ENCODE data around the gene ANKRD11.

Gene ANKRD11

GRCh38 chr16:89351645-89352044, 138.7 kb downstream of the ANKRD11 start:
- Histone ChIP-seq H3K4me2 (ENCODE audit: low read depth, low read length) (no peak overlapping the region), H4K20me1 (ENCODE audit: insufficient read depth, low read length) (peaks cover 3% of the 10 kb centered on the region; the same call in 1 of the 2 replicates), H3K9me2 (replicated peaks; ENCODE audit: insufficient read depth, low read length) (no peaks in the 10 kb centered on the region), H3K4me3 (ENCODE audit: low read length) (no peak overlapping the region), H3K79me2 (ENCODE audit: low read length) (peaks cover 94% of the 10 kb centered on the region), H2AFZ (ENCODE audit: low read length) (no peak overlapping the region), H3K36me3 (replicated peaks; ENCODE audit: insufficient read depth, low read length) (no peaks in the 10 kb centered on the region), H3K4me1 (ENCODE audit: low read length) (no peaks in the 10 kb centered on the region), H3K9ac (ENCODE audit: low read length) (no peak overlapping the region), H3K27ac (ENCODE audit: low read length) (no peak overlapping the region), H3F3A (ENCODE audit: insufficient read depth, low read length) (no peaks in the 10 kb centered on the region), H3K9me3 (replicated peaks; ENCODE audit: insufficient read depth, low read length) (no peaks in the 10 kb centered on the region), H3K27me3 (replicated peaks; ENCODE audit: insufficient read depth, low read length) (no peaks in the 10 kb centered on the region)
- no peak for DNase-seq
- TF ChIP-seq EZH2 (optimal IDR thresholded peaks at IDR 0.05; ENCODE audit: low read depth, low read length), result no peak
- no peak for TF ChIP-seq EZH2phosphoT487 (IDR thresholded peaks at IDR 0.05; ENCODE audit: low read length)
- no peak for TF ChIP-seq CTCF (IDR thresholded peaks at IDR 0.05; ENCODE audit: low read length)

GRCh38 chr16:89350701-89351380, 139.5 kb downstream of the ANKRD11 start:
- Histone ChIP-seq H3K4me2 (ENCODE audit: low read depth, low read length) (no peak overlapping the region), H3K4me1 (ENCODE audit: low read length) (no peaks in the 10 kb centered on the region), H3K9ac (ENCODE audit: low read length) (no peak overlapping the region), H3K79me2 (ENCODE audit: low read length) (peaks cover 97% of the 10 kb centered on the region), H3K27me3 (replicated peaks; ENCODE audit: insufficient read depth, low read length) (no peaks in the 10 kb centered on the region), H2AFZ (ENCODE audit: low read length) (no peak overlapping the region), H3F3A (ENCODE audit: insufficient read depth, low read length) (no peaks in the 10 kb centered on the region), H3K9me2 (replicated peaks; ENCODE audit: insufficient read depth, low read length) (no peaks in the 10 kb centered on the region), H3K9me3 (replicated peaks; ENCODE audit: insufficient read depth, low read length) (no peaks in the 10 kb centered on the region), H3K4me3 (ENCODE audit: low read length) (no peak overlapping the region), H3K36me3 (replicated peaks; ENCODE audit: insufficient read depth, low read length) (no peaks in the 10 kb centered on the region), H4K20me1 (ENCODE audit: insufficient read depth, low read length) (peaks cover 3% of the 10 kb centered on the region; the same call in 1 of the 2 replicates), H3K27ac (ENCODE audit: low read length) (no peak overlapping the region)
- no peak for DNase-seq
- TF ChIP-seq EZH2phosphoT487 (IDR thresholded peaks at IDR 0.05; ENCODE audit: low read length) (no peak), EZH2 (optimal IDR thresholded peaks at IDR 0.05; ENCODE audit: low read depth, low read length) (no peak), CTCF (IDR thresholded peaks at IDR 0.05; ENCODE audit: low read length) (no peak)

GRCh38 chr16:89349947-89350633, 140.3 kb downstream of the ANKRD11 start:
- H3K4me1 ChIP-seq (ENCODE audit: low read length), result no peaks in the 10 kb centered on the region
- no peaks in the 10 kb centered on the region for H3K9me3 ChIP-seq (replicated peaks; ENCODE audit: insufficient read depth, low read length)
- no peak overlapping the region for H2AFZ ChIP-seq (ENCODE audit: low read length)
- no peak overlapping the region for H3K4me3 ChIP-seq (ENCODE audit: low read length)
- no peak overlapping the region for H3K27ac ChIP-seq (ENCODE audit: low read length)
- H3K36me3 ChIP-seq (replicated peaks; ENCODE audit: insufficient read depth, low read length), result no peaks in the 10 kb centered on the region
- no peaks in the 10 kb centered on the region for H3K9me2 ChIP-seq (replicated peaks; ENCODE audit: insufficient read depth, low read length)
- H4K20me1 ChIP-seq (ENCODE audit: insufficient read depth, low read length), result 0 out of 2 replicates have a peak, but pooled peaks cover 3% of the 10 kb centered on the region
- H3K79me2 ChIP-seq (ENCODE audit: low read length), result peaks cover 97% of the 10 kb centered on the region
- no peak overlapping the region for H3K4me2 ChIP-seq (ENCODE audit: low read depth, low read length)
- H3K9ac ChIP-seq (ENCODE audit: low read length), result no peak overlapping the region
- TF ChIP-seq EZH2 (optimal IDR thresholded peaks at IDR 0.05; ENCODE audit: low read depth, low read length), result no peak
- TF ChIP-seq CTCF (IDR thresholded peaks at IDR 0.05; ENCODE audit: low read length), result no peak
- no peak for TF ChIP-seq EZH2phosphoT487 (IDR thresholded peaks at IDR 0.05; ENCODE audit: low read length)
- no peaks in the 10 kb centered on the region for H3F3A ChIP-seq (ENCODE audit: insufficient read depth, low read length)
- no peaks in the 10 kb centered on the region for H3K27me3 ChIP-seq (replicated peaks; ENCODE audit: insufficient read depth, low read length)
- no peak for DNase-seq

Data from MM.1S (cell line).